BE2C (cell line): ENCODE data around the gene TRAPPC11.
A peak's percentile ranks its signal among the peaks of the same experiment; 100 is the strongest.

ENCODE experiments used
- DNase-seq: peaks from one replicate; pipeline ENCODE4 v3.0.0-alpha.2; 2020
- H3K27me3 ChIP-seq: fragments of 250-450 bp; sonication (Bioruptor Pico); 2 replicates; pipeline ENCODE4 v1.5.1; 2020; ENCODE audit warnings: mild to moderate bottlenecking
- H3K36me3 ChIP-seq: fragments of 250-450 bp; sonication (Bioruptor Pico); 2 replicates; pipeline ENCODE4 v1.5.1; 2020; ENCODE audit warnings: mild to moderate bottlenecking
- H3K4me1 ChIP-seq: fragments of 250-450 bp; sonication (Bioruptor Pico); 2 replicates; pipeline ENCODE4 v1.5.1; 2020
- H3K4me3 ChIP-seq: 2 replicates; pipeline ENCODE4 v1.5.1; 2011; ENCODE audit warnings: low read depth, low read length
- H3K9me3 ChIP-seq: fragments of 250-450 bp; sonication (Bioruptor Pico); 2 replicates; pipeline ENCODE4 v1.5.1; 2020
- CTCF ChIP-seq: IDR thresholded peaks from 2 replicates; pipeline ENCODE4 v1.5.1; 2012; ENCODE audit warnings: mild to moderate bottlenecking, low read depth, low read length

Gene TRAPPC11

GRCh38 chr4:183645326-183645725 lies 13.8 kb upstream of the TRAPPC11 start:
- DNase-seq, result no peak
- no peak for TF ChIP-seq CTCF
- Histone ChIP-seq H3K4me1 (no peaks in the 10 kb centered on the region), H3K4me3 (no peak overlapping the region), H3K9me3 (no peaks in the 10 kb centered on the region), H3K36me3 (peaks cover 34% of the 10 kb centered on the region), H3K27me3 (no peaks in the 10 kb centered on the region)

GRCh38 chr4:183657564-183657963 lies 1.5 kb upstream of the TRAPPC11 start:
- Histone ChIP-seq H3K4me1 (no peaks in the 10 kb centered on the region), H3K9me3 (no peaks in the 10 kb centered on the region), H3K4me3 (peak overlapping the region; percentile 76), H3K36me3 (peaks cover 7% of the 10 kb centered on the region; the same call in 1 of the 2 replicates), H3K27me3 (no peaks in the 10 kb centered on the region)
- no peak for TF ChIP-seq CTCF
- no peak for DNase-seq

GRCh38 chr4:183658362-183659028 lies 598 bp upstream of the TRAPPC11 start:
- H3K4me1 ChIP-seq, result no peaks in the 10 kb centered on the region
- DNase-seq, result peak; percentile 17
- TF ChIP-seq CTCF, result no peak
- H3K27me3 ChIP-seq, result no peaks in the 10 kb centered on the region
- no peaks in the 10 kb centered on the region for H3K9me3 ChIP-seq
- H3K36me3 ChIP-seq, result peaks cover 3% of the 10 kb centered on the region; the same call in 1 of the 2 replicates
- peak overlapping the region; percentile 76 for H3K4me3 ChIP-seq

GRCh38 chr4:183659872-183660242 lies 764 bp downstream of the TRAPPC11 start:
- Histone ChIP-seq H3K4me3 (peak overlapping the region; percentile 76), H3K9me3 (no peaks in the 10 kb centered on the region), H3K4me1 (no peaks in the 10 kb centered on the region), H3K27me3 (no peaks in the 10 kb centered on the region), H3K36me3 (no peaks in the 10 kb centered on the region)
- no peak for DNase-seq
- no peak for TF ChIP-seq CTCF

GRCh38 chr4:183666088-183666487 lies 7.0 kb downstream of the TRAPPC11 start:
- Histone ChIP-seq H3K36me3 (peaks cover 27% of the 10 kb centered on the region), H3K4me3 (no peak overlapping the region)
- TF ChIP-seq CTCF, result no peak

GRCh38 chr4:183670251-183670650 lies 11.2 kb downstream of the TRAPPC11 start:
- Histone ChIP-seq H3K4me3 (no peak overlapping the region), H3K4me1 (no peaks in the 10 kb centered on the region), H3K9me3 (no peaks in the 10 kb centered on the region), H3K27me3 (no peaks in the 10 kb centered on the region), H3K36me3 (peaks cover 27% of the 10 kb centered on the region)
- TF ChIP-seq CTCF, result no peak
- no peak for DNase-seq

More at GRCh38 chr4:183666088-183666487, 7.0 kb downstream of the TRAPPC11 start:
- H3K27me3 ChIP-seq, result no peaks in the 10 kb centered on the region
- no peaks in the 10 kb centered on the region for H3K9me3 ChIP-seq
- no peak for DNase-seq
- H3K4me1 ChIP-seq, result no peaks in the 10 kb centered on the region
